ENCODE data around the gene FAM184A. TPM values are rescaled to one million over a fixed set of nuclear protein-coding genes. Genes with fewer than 3 reads are reported as not detected.
A peak's percentile ranks its signal among the peaks of the same experiment; 100 is the strongest.

FAM184A gene
- total and polyA plus RNA-seq, 4 donors: 15.7 to 44.2 (median 33.4) TPM

DNA sequence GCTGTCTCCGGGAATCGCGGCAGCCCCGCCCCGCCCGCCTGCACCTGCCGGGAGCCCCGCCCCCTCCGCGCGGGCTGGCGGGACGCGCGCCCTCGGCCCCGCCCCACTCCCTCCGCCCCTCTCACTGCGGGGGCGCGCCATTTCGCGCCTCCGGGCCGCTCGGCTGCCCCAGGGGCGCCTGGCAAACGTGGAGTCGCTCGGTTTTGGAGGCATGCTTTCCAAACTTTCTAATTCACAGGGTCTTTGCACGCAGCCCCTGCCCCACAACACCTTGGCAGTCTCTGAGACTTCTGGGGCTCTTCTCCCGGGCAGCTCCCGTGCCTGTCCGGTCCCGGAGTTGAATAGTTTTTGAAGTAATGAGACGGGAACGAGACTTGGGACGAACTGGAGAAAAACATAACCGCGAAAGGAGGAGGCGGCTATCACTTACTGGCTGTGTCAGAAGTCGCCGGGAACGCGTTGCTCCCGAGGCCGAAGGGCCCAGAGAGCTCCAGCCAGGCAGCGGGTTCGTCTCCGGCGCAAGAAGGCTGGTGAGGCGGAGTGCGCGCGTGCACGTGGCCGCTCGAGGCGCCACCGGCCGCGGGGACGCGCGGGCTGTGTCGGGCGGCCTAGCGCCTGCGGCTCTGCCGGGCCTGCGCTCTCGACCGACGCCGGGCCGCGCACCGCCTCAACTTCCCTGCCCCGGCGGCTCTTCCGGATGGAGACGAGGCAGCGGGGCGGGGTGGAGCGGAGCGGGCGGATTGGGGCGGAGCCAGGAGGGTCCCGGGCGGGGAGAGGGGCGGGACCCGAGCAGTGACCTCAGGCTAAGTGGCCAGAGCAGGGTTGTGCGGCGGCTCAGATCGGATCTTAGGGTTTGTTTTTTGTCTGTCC lies 143.8 kb downstream of the FAM184A start, which contains the start of gene MCM9:
Gene MCM9, minus strand, starts transcription at position 699 of the 870 bp plus-strand sequence. CDS start 3,436 bp downstream, outside the sequence.
- no peaks in the 10 kb centered on the region for H3K9me3 ChIP-seq (ENCODE audit: control insufficient read depth, insufficient read depth, low read length)
- under 1% methylated on average over 95 of the region's 95 CpGs for WGBS (ENCODE audit: insufficient coverage)
- H3K27me3 ChIP-seq (ENCODE audit: control insufficient read depth, insufficient read depth, low read length): no peaks in the 10 kb centered on the region
- peak within 1 kb of the TSS; percentile 97 for H3K27ac ChIP-seq (ENCODE audit: low read depth, low read length)
- no peaks in the 10 kb centered on the region for H3K4me1 ChIP-seq (ENCODE audit: control insufficient read depth, insufficient read depth, low read length)
- DNase-seq (ENCODE audit: low read depth in 4 of 6, low spot score in 6 of 6): peak; percentile 62 to 95 (median 75)
- peak within 1 kb of the TSS; percentile 95 for H3K4me3 ChIP-seq (ENCODE audit: low read depth, low read length)
- no peaks in the 10 kb centered on the region for H3K36me3 ChIP-seq (ENCODE audit: control insufficient read depth, insufficient read depth, low read length)

DNA sequence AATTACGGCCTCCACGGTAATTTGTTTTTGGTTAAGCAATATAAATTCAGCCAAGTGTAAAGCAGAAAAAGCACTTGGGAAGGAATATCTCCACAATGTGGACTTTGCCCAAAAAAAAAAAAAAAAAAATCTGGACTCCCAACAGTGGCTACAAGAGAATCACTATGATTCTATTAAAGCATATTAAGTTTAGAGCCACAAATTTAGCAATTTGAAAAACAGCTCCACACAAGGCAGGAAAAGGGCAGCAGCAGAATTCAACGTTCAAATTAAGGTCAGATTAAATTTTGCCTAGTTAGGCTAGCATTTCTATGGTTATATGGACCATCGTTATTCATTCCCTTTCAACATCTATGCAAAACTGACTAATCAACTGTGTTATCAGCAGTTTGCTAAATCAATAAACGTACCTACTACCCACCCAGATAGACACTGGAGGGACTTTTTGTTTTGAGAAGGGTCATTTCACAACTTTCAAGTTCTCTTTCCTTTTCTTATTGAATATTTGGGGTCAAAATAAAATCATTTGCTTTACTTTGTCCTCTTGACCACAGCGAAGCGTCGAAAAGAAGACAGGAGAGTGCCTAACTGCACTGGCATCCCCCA lies 144.5 kb downstream of the FAM184A start:
- H3K9me3 ChIP-seq (ENCODE audit: control insufficient read depth, insufficient read depth, low read length): no peaks in the 10 kb centered on the region
- peak overlapping the region; percentile 97 for H3K27ac ChIP-seq (ENCODE audit: low read depth, low read length)
- no peaks in the 10 kb centered on the region for H3K36me3 ChIP-seq (ENCODE audit: control insufficient read depth, insufficient read depth, low read length)
- no peaks in the 10 kb centered on the region for H3K4me1 ChIP-seq (ENCODE audit: control insufficient read depth, insufficient read depth, low read length)
- no peak for DNase-seq (ENCODE audit: low read depth in 4 of 6, low spot score in 6 of 6)
- no peaks in the 10 kb centered on the region for H3K27me3 ChIP-seq (ENCODE audit: control insufficient read depth, insufficient read depth, low read length)
- H3K4me3 ChIP-seq (ENCODE audit: low read depth, low read length): peak overlapping the region; percentile 95
- 29% methylated on average over 6 of the region's 8 CpGs for WGBS (ENCODE audit: insufficient coverage)

DNA sequence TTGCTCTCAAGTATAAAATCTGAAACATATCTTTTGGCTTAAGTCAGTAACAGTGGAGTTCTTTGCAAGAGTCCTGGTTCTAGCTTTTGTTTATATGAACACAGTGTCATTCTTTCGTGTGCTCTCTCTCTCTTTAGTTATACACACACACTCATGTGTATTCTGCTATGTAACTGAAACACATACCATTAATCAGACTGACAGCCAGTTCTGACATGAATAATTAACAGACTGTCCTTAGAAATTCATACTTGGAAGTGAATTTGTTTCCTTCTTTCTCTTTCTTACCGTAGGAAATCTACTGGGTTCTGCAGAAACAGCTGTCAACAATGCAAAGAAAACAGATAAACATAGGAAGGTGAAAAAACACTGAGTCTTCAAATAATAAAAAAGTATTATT lies 146.0 kb downstream of the FAM184A start:
- H3K36me3 ChIP-seq (ENCODE audit: control insufficient read depth, insufficient read depth, low read length): peaks cover 4% of the 10 kb centered on the region
- no peak for DNase-seq (ENCODE audit: low read depth in 4 of 6, low spot score in 6 of 6)
- no peak overlapping the region for H3K4me3 ChIP-seq (ENCODE audit: low read depth, low read length)
- no peaks in the 10 kb centered on the region for H3K9me3 ChIP-seq (ENCODE audit: control insufficient read depth, insufficient read depth, low read length)
- no peak overlapping the region for H3K27ac ChIP-seq (ENCODE audit: low read depth, low read length)
- H3K4me1 ChIP-seq (ENCODE audit: control insufficient read depth, insufficient read depth, low read length): no peaks in the 10 kb centered on the region
- no CpG with 5 or more reads among the region's 2 CpGs for WGBS (ENCODE audit: insufficient coverage)
- H3K27me3 ChIP-seq (ENCODE audit: control insufficient read depth, insufficient read depth, low read length): no peaks in the 10 kb centered on the region

DNA sequence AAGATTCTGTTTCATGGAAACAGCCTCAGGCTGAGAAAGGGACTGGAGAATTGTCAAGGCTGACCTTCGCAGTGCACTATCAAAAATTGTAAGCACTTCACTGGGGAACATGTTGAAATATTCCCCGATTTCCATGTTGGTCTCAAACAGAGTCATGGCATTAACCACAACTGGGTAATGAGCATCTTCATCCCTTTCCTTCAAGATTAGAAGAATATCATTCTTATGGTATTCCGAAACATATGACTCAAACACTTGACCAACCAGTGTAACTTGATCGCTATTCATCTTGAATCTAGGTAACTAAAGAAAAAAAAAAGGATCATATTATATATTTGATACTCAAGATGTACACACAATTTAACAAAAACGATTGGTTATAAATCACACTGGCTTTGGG lies 147.0 kb downstream of the FAM184A start:
- Histone ChIP-seq H3K9me3 (ENCODE audit: control insufficient read depth, insufficient read depth, low read length) (no peaks in the 10 kb centered on the region), H3K27me3 (ENCODE audit: control insufficient read depth, insufficient read depth, low read length) (no peaks in the 10 kb centered on the region), H3K4me1 (ENCODE audit: control insufficient read depth, insufficient read depth, low read length) (no peaks in the 10 kb centered on the region), H3K4me3 (ENCODE audit: low read depth, low read length) (no peak overlapping the region), H3K27ac (ENCODE audit: low read depth, low read length) (no peak overlapping the region), H3K36me3 (ENCODE audit: control insufficient read depth, insufficient read depth, low read length) (peaks cover 4% of the 10 kb centered on the region)
- WGBS (ENCODE audit: insufficient coverage): 90% methylated on average over 2 of the region's 5 CpGs
- no peak for DNase-seq (ENCODE audit: low read depth in 4 of 6, low spot score in 6 of 6)

DNA sequence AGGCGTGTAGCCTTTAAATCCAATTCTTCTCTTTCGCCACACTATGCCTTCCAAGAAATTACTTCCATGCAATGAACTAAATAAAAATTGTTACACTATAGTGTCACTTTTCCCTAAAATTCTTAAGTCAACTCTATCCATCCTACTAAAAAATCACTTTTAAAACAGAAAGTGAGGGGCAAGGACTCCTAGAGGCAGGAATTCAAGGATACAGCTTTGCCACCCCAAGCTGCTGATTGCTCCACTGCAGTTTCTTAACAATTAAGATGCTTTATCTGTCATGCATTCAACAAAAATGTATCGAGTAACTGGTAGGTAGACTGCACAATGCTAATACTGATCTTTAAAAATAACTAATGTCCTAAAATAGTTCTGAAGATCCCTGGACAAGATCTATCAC lies 147.8 kb downstream of the FAM184A start:
- no peak for DNase-seq (ENCODE audit: low read depth in 4 of 6, low spot score in 6 of 6)
- no CpG with 5 or more reads among the region's 3 CpGs for WGBS (ENCODE audit: insufficient coverage)

DNA sequence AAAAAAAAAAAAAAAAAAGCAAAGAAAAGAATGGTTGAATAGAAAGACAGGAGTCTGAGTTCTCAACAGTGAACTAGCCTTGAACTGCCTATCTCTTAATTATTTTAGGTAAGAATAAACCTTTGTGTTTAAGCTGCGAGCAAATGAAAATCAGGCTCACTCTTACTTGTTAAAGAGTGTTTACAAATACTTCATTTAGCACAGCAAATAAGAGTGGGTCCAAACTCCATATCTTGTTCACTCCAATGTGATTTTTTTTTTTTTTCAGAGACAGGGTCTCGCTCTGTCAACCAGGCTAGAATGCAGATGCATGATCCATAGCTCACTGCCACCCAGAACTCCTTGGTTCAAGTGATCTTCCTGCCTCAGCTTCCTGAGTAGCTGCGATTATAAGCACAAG lies 155.4 kb downstream of the FAM184A start:
- Histone ChIP-seq H3K27me3 (ENCODE audit: control insufficient read depth, insufficient read depth, low read length) (no peaks in the 10 kb centered on the region), H3K4me1 (ENCODE audit: control insufficient read depth, insufficient read depth, low read length) (no peaks in the 10 kb centered on the region), H3K36me3 (ENCODE audit: control insufficient read depth, insufficient read depth, low read length) (peaks cover 6% of the 10 kb centered on the region), H3K27ac (ENCODE audit: low read depth, low read length) (no peak overlapping the region), H3K4me3 (ENCODE audit: low read depth, low read length) (no peak overlapping the region), H3K9me3 (ENCODE audit: control insufficient read depth, insufficient read depth, low read length) (no peaks in the 10 kb centered on the region)
- DNase-seq (ENCODE audit: low read depth in 4 of 6, low spot score in 6 of 6): no peak
- WGBS (ENCODE audit: insufficient coverage): 79% methylated on average over 2 of the region's 3 CpGs

More for the DNA sequence above, 147.8 kb downstream of the FAM184A start:
- H3K27ac ChIP-seq (ENCODE audit: low read depth, low read length): no peak overlapping the region
- H3K27me3 ChIP-seq (ENCODE audit: control insufficient read depth, insufficient read depth, low read length): no peaks in the 10 kb centered on the region
- H3K9me3 ChIP-seq (ENCODE audit: control insufficient read depth, insufficient read depth, low read length): no peaks in the 10 kb centered on the region
- peaks cover 4% of the 10 kb centered on the region for H3K36me3 ChIP-seq (ENCODE audit: control insufficient read depth, insufficient read depth, low read length)
- H3K4me1 ChIP-seq (ENCODE audit: control insufficient read depth, insufficient read depth, low read length): no peaks in the 10 kb centered on the region
- H3K4me3 ChIP-seq (ENCODE audit: low read depth, low read length): no peak overlapping the region

DNA sequence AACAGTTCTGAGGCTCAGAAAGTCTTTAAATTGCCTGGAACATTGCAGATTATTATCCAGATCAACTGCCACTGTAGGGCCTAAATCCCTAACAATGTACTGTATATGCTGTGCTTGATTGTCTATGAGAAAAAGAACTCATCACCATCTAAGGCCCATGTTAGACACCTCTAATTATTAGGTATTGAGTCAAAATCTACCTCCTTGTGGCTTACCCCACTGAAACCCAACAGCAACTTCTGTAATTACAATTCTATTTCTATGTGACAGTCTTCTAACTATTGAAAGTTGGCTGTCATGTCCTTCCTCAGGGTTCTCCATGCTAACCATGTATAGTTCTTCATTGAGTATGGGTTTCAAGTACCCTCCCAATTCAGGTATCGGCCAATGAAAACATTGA lies 157.4 kb downstream of the FAM184A start:
- no CpG with 5 or more reads among the region's 1 CpG for WGBS (ENCODE audit: insufficient coverage)
- no peaks in the 10 kb centered on the region for H3K9me3 ChIP-seq (ENCODE audit: control insufficient read depth, insufficient read depth, low read length)
- no peak for DNase-seq (ENCODE audit: low read depth in 4 of 6, low spot score in 6 of 6)
- no peaks in the 10 kb centered on the region for H3K27me3 ChIP-seq (ENCODE audit: control insufficient read depth, insufficient read depth, low read length)
- no peak overlapping the region for H3K4me3 ChIP-seq (ENCODE audit: low read depth, low read length)
- peaks cover 4% of the 10 kb centered on the region for H3K36me3 ChIP-seq (ENCODE audit: control insufficient read depth, insufficient read depth, low read length)
- H3K4me1 ChIP-seq (ENCODE audit: control insufficient read depth, insufficient read depth, low read length): no peaks in the 10 kb centered on the region
- no peak overlapping the region for H3K27ac ChIP-seq (ENCODE audit: low read depth, low read length)

DNA sequence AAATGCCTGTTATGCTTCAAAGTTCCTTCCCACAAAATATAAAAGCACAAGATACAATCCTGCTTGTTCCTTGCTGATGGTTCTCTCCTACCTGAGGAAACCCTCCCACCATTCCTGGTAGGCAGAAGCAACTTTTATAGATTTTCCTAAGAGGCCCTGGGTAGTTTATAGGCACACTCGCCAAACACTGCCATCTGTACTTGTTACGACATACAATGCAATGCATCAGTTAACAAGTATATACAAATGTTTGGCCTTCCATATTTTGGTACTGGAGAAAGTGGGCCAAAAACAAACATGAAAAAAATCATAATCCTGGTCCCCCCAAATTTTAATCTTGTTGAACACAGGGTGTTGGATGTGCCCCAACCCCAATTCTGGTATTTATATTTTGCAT lies 160.1 kb downstream of the FAM184A start:
- Histone ChIP-seq H3K9me3 (ENCODE audit: control insufficient read depth, insufficient read depth, low read length) (no peaks in the 10 kb centered on the region), H3K36me3 (ENCODE audit: control insufficient read depth, insufficient read depth, low read length) (peaks cover 2% of the 10 kb centered on the region), H3K27me3 (ENCODE audit: control insufficient read depth, insufficient read depth, low read length) (no peaks in the 10 kb centered on the region), H3K4me3 (ENCODE audit: low read depth, low read length) (no peak overlapping the region), H3K4me1 (ENCODE audit: control insufficient read depth, insufficient read depth, low read length) (no peaks in the 10 kb centered on the region), H3K27ac (ENCODE audit: low read depth, low read length) (no peak overlapping the region)
- peak in 1 of 6 donors; percentile 13 for DNase-seq (ENCODE audit: low read depth in 4 of 6, low spot score in 6 of 6)
- no CpG with 5 or more reads among the region's 2 CpGs for WGBS (ENCODE audit: insufficient coverage)

DNA sequence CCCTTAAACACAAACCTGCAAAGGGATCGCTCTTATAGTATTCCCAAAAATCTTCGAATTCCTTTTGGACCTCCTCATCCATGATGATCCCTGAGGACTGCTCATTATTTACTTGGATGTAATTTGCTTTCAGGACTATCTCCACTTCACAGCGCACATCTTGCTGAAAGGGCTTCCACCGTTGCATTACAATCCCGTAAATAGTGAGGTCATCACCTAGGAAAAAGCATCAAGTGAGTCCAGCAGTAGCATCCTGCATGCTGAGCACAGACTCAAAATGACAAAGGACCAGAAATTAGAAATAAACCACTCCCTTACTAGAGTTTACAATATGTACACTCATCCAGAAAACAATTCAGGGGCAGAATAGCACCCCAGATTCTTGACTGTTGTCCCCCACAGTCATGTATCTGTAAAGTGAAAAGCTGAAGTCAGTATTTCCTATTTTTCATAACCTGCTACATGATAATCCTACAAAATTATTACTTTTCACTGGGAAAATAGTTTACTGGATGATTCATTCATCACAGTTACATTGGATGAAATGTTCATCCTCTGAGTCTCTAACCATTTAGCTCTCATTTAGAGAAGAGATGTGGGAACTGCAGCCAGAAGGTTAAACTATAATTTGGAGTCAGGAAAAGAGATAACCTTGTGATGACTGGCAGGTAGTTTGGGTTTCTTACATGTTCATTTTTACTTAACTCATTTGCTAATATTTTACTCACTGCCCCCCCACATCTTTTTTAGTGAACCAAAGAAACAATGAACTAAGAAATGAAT lies 160.7 kb downstream of the FAM184A start:
- peaks cover 1% of the 10 kb centered on the region for H3K36me3 ChIP-seq (ENCODE audit: control insufficient read depth, insufficient read depth, low read length)
- 100% methylated on average over 1 of the region's 5 CpGs for WGBS (ENCODE audit: insufficient coverage)

More for the DNA sequence above, 160.7 kb downstream of the FAM184A start:
- H3K27ac ChIP-seq (ENCODE audit: low read depth, low read length): no peak overlapping the region
- no peaks in the 10 kb centered on the region for H3K27me3 ChIP-seq (ENCODE audit: control insufficient read depth, insufficient read depth, low read length)
- no peaks in the 10 kb centered on the region for H3K9me3 ChIP-seq (ENCODE audit: control insufficient read depth, insufficient read depth, low read length)
- H3K4me3 ChIP-seq (ENCODE audit: low read depth, low read length): no peak overlapping the region
- H3K4me1 ChIP-seq (ENCODE audit: control insufficient read depth, insufficient read depth, low read length): no peaks in the 10 kb centered on the region
- DNase-seq (ENCODE audit: low read depth in 4 of 6, low spot score in 6 of 6): no peak

Measured in spinal cord (tissue), 10 donors.